Esophagus (tissue), 2 donors: ENCODE results near the gene FNIP2. TPM values are rescaled to one million over a fixed set of nuclear protein-coding genes. Genes with fewer than 3 reads are reported as not detected.
A peak's percentile ranks its signal among the peaks of the same experiment; 100 is the strongest.

Experiments used
- H3K27ac ChIP-seq, 2 donors: one replicate each; pipeline ENCODE4 v1.5.1; 2013; ENCODE audit warnings: low read depth in 2 of 2, mild to moderate bottlenecking in 2 of 2, inconsistent platforms in 1 of 2, low read length in 1 of 2, moderate library complexity in 1 of 2
- H3K27me3 ChIP-seq, 2 donors: one replicate each; pipeline ENCODE4 v1.6.1; 2013; ENCODE audit warnings: low read length in 2 of 2, control low read depth in 1 of 2, mild to moderate bottlenecking in 1 of 2; ENCODE audit not compliant: insufficient read depth in 2 of 2, control insufficient read depth in 1 of 2
- H3K36me3 ChIP-seq, 2 donors: one replicate each; pipeline ENCODE4 v1.6.1; 2013; ENCODE audit warnings: low read length in 1 of 2; ENCODE audit not compliant: control insufficient read depth in 2 of 2, insufficient read depth in 2 of 2
- H3K4me1 ChIP-seq, 2 donors: one replicate each; pipeline ENCODE4 v1.6.1; 2013; ENCODE audit warnings: low read length in 1 of 2; ENCODE audit not compliant: control insufficient read depth in 2 of 2, insufficient read depth in 2 of 2
- H3K4me3 ChIP-seq, 2 donors: one replicate each; pipeline ENCODE4 v1.5.1; 2013; ENCODE audit warnings: low read length in 2 of 2, mild to moderate bottlenecking in 2 of 2, low read depth in 1 of 2, moderate library complexity in 1 of 2
- H3K9me3 ChIP-seq, 2 donors: one replicate each; pipeline ENCODE4 v1.6.1; 2013; ENCODE audit warnings: mild to moderate bottlenecking in 2 of 2, low read depth in 1 of 2, low read length in 1 of 2, moderate library complexity in 1 of 2; ENCODE audit not compliant: control insufficient read depth in 2 of 2, insufficient read depth in 1 of 2
- WGBS, 2 donors: extraction: QIAGEN DNeasy Blood & Tissue Kit; methylation state at CpG; one replicate each; pipeline ENCODE4 v1.1.7; 2013; 5-methylcytosine and 5-hydroxymethylcytosine counted together
- polyA plus RNA-seq, 2 donors: library from polyadenylated mRNA; stranded (reverse); fragments of 200-250 nt; gene quantifications; one replicate each; pipeline ENCODE4 v1.2.3, GENCODE V29; 2013
- donor health status: healthy with polysubstance abuse.
- donor health status: Bipolar disorder and iron deficiency.

FNIP2 gene
- polyA plus RNA-seq, 2 donors: 2.0 to 2.9 TPM

GRCh38 chr4:158776106-158776505 is 7.3 kb downstream of the FNIP2 start:
- Histone ChIP-seq H3K36me3 (no peaks in the 10 kb centered on the region), H3K9me3 (no peaks in the 10 kb centered on the region), H3K4me1 (no peaks in the 10 kb centered on the region), H3K27me3 (no peaks in the 10 kb centered on the region), H3K27ac (no peak overlapping the region), H3K4me3 (no peak overlapping the region)
- WGBS, 2 donors: 52 to 83% methylated on average over 1 of the region's 1 CpG

GRCh38 chr4:158777423-158778155 is 8.8 kb downstream of the FNIP2 start:
- H3K27me3 ChIP-seq: no peaks in the 10 kb centered on the region
- no peaks in the 10 kb centered on the region for H3K9me3 ChIP-seq
- no peak overlapping the region for H3K4me3 ChIP-seq
- H3K36me3 ChIP-seq: no peaks in the 10 kb centered on the region
- no peaks in the 10 kb centered on the region for H3K4me1 ChIP-seq
- H3K27ac ChIP-seq: no peak overlapping the region
- 72 to 92% methylated on average over 6 of the region's 6 CpGs for whole genome bisulfite sequencing, 2 donors

GRCh38 chr4:158778156-158778711 is 9.4 kb downstream of the FNIP2 start:
- no peaks in the 10 kb centered on the region for H3K9me3 ChIP-seq
- no peak overlapping the region for H3K4me3 ChIP-seq
- no peaks in the 10 kb centered on the region for H3K36me3 ChIP-seq
- 57 to 71% methylated on average over 2 of the region's 2 CpGs for WGBS, 2 donors
- H3K27me3 ChIP-seq: no peaks in the 10 kb centered on the region
- H3K4me1 ChIP-seq: no peaks in the 10 kb centered on the region
- H3K27ac ChIP-seq: no peak overlapping the region

GRCh38 chr4:158778712-158779111 is 9.9 kb downstream of the FNIP2 start:
- H3K9me3 ChIP-seq: no peaks in the 10 kb centered on the region
- no peaks in the 10 kb centered on the region for H3K27me3 ChIP-seq
- peaks cover 0 to 2% of the 10 kb centered on the region in 2 donors for H3K4me1 ChIP-seq
- 72 to 91% methylated on average over 4 of the region's 4 CpGs for whole genome bisulfite sequencing, 2 donors
- H3K27ac ChIP-seq: no peak overlapping the region
- H3K36me3 ChIP-seq: no peaks in the 10 kb centered on the region
- H3K4me3 ChIP-seq: no peak overlapping the region

GRCh38 chr4:158781963-158782362 is 13.1 kb downstream of the FNIP2 start:
- Histone ChIP-seq H3K27ac (no peak overlapping the region), H3K36me3 (no peaks in the 10 kb centered on the region), H3K4me3 (no peak overlapping the region), H3K4me1 (peaks cover 0 to 2% of the 10 kb centered on the region in 2 donors), H3K27me3 (no peaks in the 10 kb centered on the region), H3K9me3 (no peaks in the 10 kb centered on the region)
- 54 to 55% methylated on average over 1 of the region's 1 CpG for WGBS, 2 donors

GRCh38 chr4:158782551-158783360 is 13.9 kb downstream of the FNIP2 start:
- H3K27ac ChIP-seq: no peak overlapping the region
- H3K4me1 ChIP-seq: peaks cover 0 to 2% of the 10 kb centered on the region in 2 donors
- H3K36me3 ChIP-seq: no peaks in the 10 kb centered on the region
- H3K4me3 ChIP-seq: no peak overlapping the region
- WGBS, 2 donors: 32 to 34% methylated on average over 4 of the region's 4 CpGs
- H3K9me3 ChIP-seq: no peaks in the 10 kb centered on the region
- H3K27me3 ChIP-seq: no peaks in the 10 kb centered on the region

GRCh38 chr4:158783785-158784184 is 15.0 kb downstream of the FNIP2 start:
- Histone ChIP-seq H3K27ac (peak overlapping the region in 1 of 2 donors; percentile 42), H3K27me3 (no peaks in the 10 kb centered on the region), H3K9me3 (no peaks in the 10 kb centered on the region), H3K4me1 (peaks cover 0 to 2% of the 10 kb centered on the region in 2 donors), H3K4me3 (no peak overlapping the region), H3K36me3 (no peaks in the 10 kb centered on the region)
- 20 to 51% methylated on average over 2 of the region's 2 CpGs for WGBS, 2 donors

GRCh38 chr4:158785718-158786117 is 16.9 kb downstream of the FNIP2 start:
- no peaks in the 10 kb centered on the region for H3K27me3 ChIP-seq
- no peaks in the 10 kb centered on the region for H3K9me3 ChIP-seq
- peaks cover 0 to 2% of the 10 kb centered on the region in 2 donors for H3K4me1 ChIP-seq
- no peak overlapping the region for H3K4me3 ChIP-seq
- WGBS, 2 donors: 18 to 55% methylated on average over 1 of the region's 1 CpG
- no peaks in the 10 kb centered on the region for H3K36me3 ChIP-seq
- no peak overlapping the region for H3K27ac ChIP-seq

GRCh38 chr4:158786121-158786601 is 17.3 kb downstream of the FNIP2 start:
- Histone ChIP-seq H3K9me3 (no peaks in the 10 kb centered on the region), H3K36me3 (no peaks in the 10 kb centered on the region), H3K4me3 (no peak overlapping the region), H3K4me1 (peaks cover 0 to 2% of the 10 kb centered on the region in 2 donors), H3K27ac (no peak overlapping the region), H3K27me3 (no peaks in the 10 kb centered on the region)
- 27 to 29% methylated on average over 4 of the region's 4 CpGs for WGBS, 2 donors
